Superior temporal gyrus (tissue), 1 donor: ENCODE measurements around the gene SEMA3E.
"Not testable (repeated sequence)": the region's sequence is repeated elsewhere in the genome, so short reads cannot be mapped to it uniquely, and the experiment has no call there.

Source experiments
- DNase-seq: peaks from one replicate; pipeline ENCODE4 v3.0.0-alpha.2; 2016; ENCODE audit errors: extremely low spot score

Gene SEMA3E

GRCh38 chr7:83648464-83649241, at the start of gene SEMA3E:
TSS of gene SEMA3E (minus strand) at chr7:83649139.
- no peak for DNase-seq

GRCh38 chr7:83697804-83698530, 49.0 kb upstream of the SEMA3E start:
- no peak for DNase-seq

GRCh38 chr7:83696101-83696500, 47.2 kb upstream of the SEMA3E start:
- no peak for DNase-seq

- no peak for DNase-seq
These were observed 46.4 kb upstream of the SEMA3E start for GRCh38 chr7:83695128-83695960.

GRCh38 chr7:83693256-83693655, 44.3 kb upstream of the SEMA3E start:
- no peak for DNase-seq

- no peak for DNase-seq
These were observed 42.2 kb upstream of the SEMA3E start for GRCh38 chr7:83691095-83691494.

- no peak for DNase-seq
These were observed 40.9 kb upstream of the SEMA3E start for GRCh38 chr7:83689855-83690254.

- DNase-seq: no peak
These were observed 37.5 kb upstream of the SEMA3E start for GRCh38 chr7:83686416-83686815.

- no peak for DNase-seq
These were observed 36.0 kb upstream of the SEMA3E start for GRCh38 chr7:83684928-83685327.

- no peak for DNase-seq
These were observed 32.4 kb upstream of the SEMA3E start for GRCh38 chr7:83681200-83681778.

- no peak for DNase-seq
These were observed 28.4 kb upstream of the SEMA3E start for GRCh38 chr7:83677180-83677866.

- not testable (repeated sequence) for DNase-seq
These were observed 24.4 kb upstream of the SEMA3E start for GRCh38 chr7:83673291-83673690.

- DNase-seq: no peak
These were observed 23.2 kb upstream of the SEMA3E start for GRCh38 chr7:83672157-83672556.

- no peak for DNase-seq
These were observed 14.2 kb upstream of the SEMA3E start for GRCh38 chr7:83663131-83663530.

- no peak for DNase-seq
These were observed 9.2 kb upstream of the SEMA3E start for GRCh38 chr7:83658126-83658525.

GRCh38 chr7:83655951-83656556, 7.1 kb upstream of the SEMA3E start:
- peak; percentile 74 for DNase-seq

GRCh38 chr7:83652481-83652880, 3.5 kb upstream of the SEMA3E start:
- no peak for DNase-seq

- DNase-seq: no peak
These were observed 762 bp upstream of the SEMA3E start for GRCh38 chr7:83649701-83650100.

- DNase-seq: no peak
These were observed 2.9 kb downstream of the SEMA3E start for GRCh38 chr7:83646027-83646426.

GRCh38 chr7:83643739-83644138, 5.2 kb downstream of the SEMA3E start:
- DNase-seq: no peak

GRCh38 chr7:83643012-83643411, 5.9 kb downstream of the SEMA3E start:
- DNase-seq: no peak
